HEK293 (cell line): ENCODE measurements around the gene ZNF559.
A peak's percentile ranks its signal among the peaks of the same experiment; 100 is the strongest.

Experiments
- CTCF ChIA-PET: fragments of 350-600 bp; formaldehyde crosslinking; extraction: SDS; loops from one replicate; lab custom pipeline; 2021; ENCODE audit warnings: antibody characterized with exemption; lab: Yijun Ruan, JAX
- POLR2A ChIA-PET: fragments of 300-600 bp; formaldehyde crosslinking; extraction: SDS; loops from one replicate; lab custom pipeline; 2020; ENCODE audit warnings: antibody characterized with exemption, inconsistent platforms; lab: Yijun Ruan, JAX
- H3K27ac ChIP-seq: fragments of 200-500 bp; sonication (Bioruptor generic); 2 replicates; pipeline ENCODE4 v1.5.1; 2014; ENCODE audit warnings: low read depth, low read length, control low read depth, inconsistent platforms; ENCODE audit errors: extremely low read depth
- H3K36me3 ChIP-seq, 2 experiments: fragments of 200-500 bp in 1 of 2; sonication (Bioruptor generic) in 1 of 2; 1 replicate in 1 of 2; 2 replicates in 1 of 2; pipeline ENCODE4 v1.5.1; 2014 to 2017; ENCODE audit warnings: inconsistent platforms in 2 of 2, low read length in 2 of 2; ENCODE audit not compliant: control insufficient read depth in 2 of 2, insufficient read depth in 1 of 2
- H3K4me1 ChIP-seq: fragments of 200-500 bp; sonication (Bioruptor generic); 2 replicates; pipeline ENCODE4 v1.5.1; 2014; ENCODE audit warnings: mild to moderate bottlenecking, low read length, inconsistent platforms; ENCODE audit not compliant: control insufficient read depth, insufficient read depth
- H3K4me3 ChIP-seq: 2 replicates; pipeline ENCODE4 v1.5.1; 2011; ENCODE audit warnings: low read depth, mild to moderate bottlenecking, control low read depth, low read length, moderate library complexity
- H3K9me3 ChIP-seq: fragments of 200-500 bp; sonication (Bioruptor generic); 2 replicates; pipeline ENCODE4 v1.5.1; 2014; ENCODE audit warnings: low read depth, low read length, inconsistent platforms; ENCODE audit not compliant: control insufficient read depth, insufficient read depth
- FEZF1 ChIP-seq: fragments of 450-650 bp; formaldehyde crosslinking; IDR thresholded peaks from 2 replicates; pipeline ENCODE4 v1.5.1; 2016; ENCODE audit warnings: missing biosample characterization, missing genetic modification characterization
- GFI1B ChIP-seq: fragments of 450-650 bp; formaldehyde crosslinking; IDR thresholded peaks from 2 replicates; pipeline ENCODE4 v1.5.1; 2016; ENCODE audit warnings: missing biosample characterization, missing genetic modification characterization
- HOXA7 ChIP-seq: sonication (generic); formaldehyde crosslinking; IDR thresholded peaks from 2 replicates; pipeline ENCODE4 v1.8.1; 2022; ENCODE audit warnings: missing genetic modification reagents, borderline replicate concordance
- PRDM1 ChIP-seq: fragments of 450-650 bp; formaldehyde crosslinking; IDR thresholded peaks from 2 replicates; pipeline ENCODE4; 2016; ENCODE audit warnings: missing biosample characterization, missing genetic modification characterization
- SETDB1 ChIP-seq: IDR thresholded peaks from one replicate; pipeline ENCODE4 v1.6.1; 2017; ENCODE audit warnings: mild to moderate bottlenecking, low read length, moderate library complexity, mixed read lengths; ENCODE audit not compliant: insufficient read length
- TRIM28 ChIP-seq: IDR thresholded peaks from 2 replicates; pipeline ENCODE4 v1.6.1; 2011; ENCODE audit warnings: low read length, control low read depth, borderline replicate concordance
- ZBTB17 ChIP-seq: fragments of 450-650 bp; formaldehyde crosslinking; IDR thresholded peaks from 2 replicates; pipeline ENCODE4 v1.5.1; 2016; ENCODE audit warnings: missing biosample characterization, missing genetic modification characterization
- ZNF140 ChIP-seq: fragments of 450-650 bp; formaldehyde crosslinking; IDR thresholded peaks from 2 replicates; pipeline ENCODE4 v1.5.1; 2016; ENCODE audit warnings: missing biosample characterization, missing genetic modification characterization
- ZNF18 ChIP-seq: fragments of 450-650 bp; formaldehyde crosslinking; IDR thresholded peaks from 2 replicates; pipeline ENCODE4 v1.5.1; 2016; ENCODE audit warnings: missing biosample characterization, missing genetic modification characterization
- ZNF274 ChIP-seq, 2 experiments: fragments of 200-500 bp in 1 of 2; fragments of 450-650 bp in 1 of 2; sonication (Bioruptor generic) in 1 of 2; formaldehyde crosslinking in 1 of 2; IDR thresholded peaks; 2 replicates each; pipeline versions ENCODE4 v1.5.1 to v1.6.1; 2014 to 2016; ENCODE audit warnings: borderline replicate concordance in 1 of 2, inconsistent platforms in 1 of 2, low read length in 1 of 2, missing biosample characterization in 1 of 2, missing genetic modification characterization in 1 of 2
- ZNF302 ChIP-seq: fragments of 450-650 bp; formaldehyde crosslinking; IDR thresholded peaks from 2 replicates; pipeline ENCODE4 v1.5.1; 2016; ENCODE audit warnings: missing biosample characterization, missing genetic modification characterization, low read depth
- ZNF433 ChIP-seq: fragments of 450-650 bp; formaldehyde crosslinking; IDR thresholded peaks from 2 replicates; pipeline ENCODE4 v1.5.1; 2016; ENCODE audit warnings: missing biosample characterization, missing genetic modification characterization, low read depth
- ZNF514 ChIP-seq: fragments of 450-650 bp; formaldehyde crosslinking; IDR thresholded peaks from 2 replicates; pipeline ENCODE4 v1.5.1; 2016; ENCODE audit warnings: missing biosample characterization, missing genetic modification characterization
- ZNF521 ChIP-seq: fragments of 450-650 bp; formaldehyde crosslinking; IDR thresholded peaks from 2 replicates; pipeline ENCODE4 v1.5.1; 2017; ENCODE audit warnings: missing biosample characterization, mild to moderate bottlenecking, missing genetic modification characterization
- ZNF585B ChIP-seq: fragments of 450-650 bp; formaldehyde crosslinking; IDR thresholded peaks from 2 replicates; pipeline ENCODE4 v1.5.1; 2016; ENCODE audit warnings: missing biosample characterization, missing genetic modification characterization
- TF ChIP-seq, protein P1 (sequence below): fragments of 450-650 bp; formaldehyde crosslinking; IDR thresholded peaks from 2 replicates; pipeline ENCODE4; 2016; ENCODE audit warnings: missing biosample characterization, missing genetic modification characterization
- TF ChIP-seq, protein P2 (sequence below): fragments of 450-650 bp; formaldehyde crosslinking; IDR thresholded peaks from 2 replicates; pipeline ENCODE4 v1.5.1; 2017; ENCODE audit warnings: missing biosample characterization, mild to moderate bottlenecking, missing genetic modification characterization, moderate library complexity
- TF ChIP-seq, protein P3 (sequence below): fragments of 450-650 bp; formaldehyde crosslinking; IDR thresholded peaks from 2 replicates; pipeline ENCODE4 v1.5.1; 2016; ENCODE audit warnings: missing biosample characterization, missing genetic modification characterization
- TF ChIP-seq, protein P4 (sequence below): fragments of 450-650 bp; formaldehyde crosslinking; IDR thresholded peaks from 2 replicates; pipeline ENCODE4 v1.5.1; 2017; ENCODE audit warnings: missing biosample characterization, missing genetic modification characterization

The ZNF559 gene

GRCh38 chr19:9289231-9289884 lies 34.6 kb upstream of the ZNF559 start:
- CTCF ChIA-PET, result no interaction called here
- no peak overlapping the region for H3K4me3 ChIP-seq
- TF ChIP-seq ZNF302 (no peak), FEZF1 (tag by site-specific recombination) (no peak), GFI1B (tag by site-specific recombination) (no peak)
- TF ChIP-seq, protein P1, sequence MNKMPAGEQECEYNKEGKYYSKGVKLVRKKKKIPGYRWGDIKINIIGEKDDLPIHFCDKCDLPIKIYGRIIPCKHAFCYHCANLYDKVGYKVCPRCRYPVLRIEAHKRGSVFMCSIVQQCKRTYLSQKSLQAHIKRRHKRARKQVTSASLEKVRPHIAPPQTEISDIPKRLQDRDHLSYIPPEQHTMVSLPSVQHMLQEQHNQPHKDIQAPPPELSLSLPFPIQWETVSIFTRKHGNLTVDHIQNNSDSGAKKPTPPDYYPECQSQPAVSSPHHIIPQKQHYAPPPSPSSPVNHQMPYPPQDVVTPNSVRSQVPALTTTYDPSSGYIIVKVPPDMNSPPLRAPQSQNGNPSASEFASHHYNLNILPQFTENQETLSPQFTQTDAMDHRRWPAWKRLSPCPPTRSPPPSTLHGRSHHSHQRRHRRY (tag by site-specific recombination), result no peak
- TF ChIP-seq, all 188 proteins: peak for 0
- Histone ChIP-seq H3K9me3 (peaks cover 2% of the 10 kb centered on the region), H3K36me3 (no peaks in the 10 kb centered on the region; a peak in 1 of 3 replicates), H3K27ac (no peak overlapping the region), H3K4me1 (no peaks in the 10 kb centered on the region)
- POLR2A ChIA-PET, result no interaction called here

GRCh38 chr19:9295411-9295849 lies 28.5 kb upstream of the ZNF559 start:
- ChIA-PET POLR2A (no interaction called here), CTCF (interaction anchor here (0.9 kb wide), 1 partner anchor 207 kb away, joined by 4 read pairs; no protein-coding TSS in a partner anchor)
- H3K4me1 ChIP-seq, result no peaks in the 10 kb centered on the region
- H3K36me3 ChIP-seq, result peaks cover 7 to 35% of the 10 kb centered on the region in 2 experiments; a peak in 1 of 3 replicates
- no peak overlapping the region for H3K4me3 ChIP-seq
- H3K9me3 ChIP-seq, result peaks cover 2% of the 10 kb centered on the region; the same call in 1 of the 2 replicates
- no peak overlapping the region for H3K27ac ChIP-seq
- no peak for TF ChIP-seq ZNF585B (tag by site-specific recombination)
- TF ChIP-seq ZNF140 (tag by site-specific recombination), result no peak
- no peak for TF ChIP-seq PRDM1 (tag by site-specific recombination)
- TF ChIP-seq SETDB1, result peak; percentile 96
- TF ChIP-seq HOXA7 (CRISPR knock-in tag), result no peak
- no peak for TF ChIP-seq ZNF18
- TF ChIP-seq, protein P2, sequence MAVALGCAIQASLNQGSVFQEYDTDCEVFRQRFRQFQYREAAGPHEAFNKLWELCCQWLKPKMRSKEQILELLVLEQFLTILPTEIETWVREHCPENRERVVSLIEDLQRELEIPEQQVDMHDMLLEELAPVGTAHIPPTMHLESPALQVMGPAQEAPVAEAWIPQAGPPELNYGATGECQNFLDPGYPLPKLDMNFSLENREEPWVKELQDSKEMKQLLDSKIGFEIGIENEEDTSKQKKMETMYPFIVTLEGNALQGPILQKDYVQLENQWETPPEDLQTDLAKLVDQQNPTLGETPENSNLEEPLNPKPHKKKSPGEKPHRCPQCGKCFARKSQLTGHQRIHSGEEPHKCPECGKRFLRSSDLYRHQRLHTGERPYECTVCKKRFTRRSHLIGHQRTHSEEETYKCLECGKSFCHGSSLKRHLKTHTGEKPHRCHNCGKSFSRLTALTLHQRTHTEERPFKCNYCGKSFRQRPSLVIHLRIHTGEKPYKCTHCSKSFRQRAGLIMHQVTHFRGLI (tag by site-specific recombination), result no peak
- no peak for TF ChIP-seq ZNF514
- TF ChIP-seq ZNF521 (tag by site-specific recombination), result no peak
- TF ChIP-seq ZNF274 (IDR thresholded peaks at IDR 0.05; ENCODE audit: low read length), result peak; percentile 67
- peak; percentile 82; the same call in 1 of the 2 replicates for TF ChIP-seq ZNF274 (tag by site-specific recombination; IDR thresholded peaks at IDR 0.05; ENCODE audit: borderline replicate concordance)
- no peak for TF ChIP-seq ZBTB17
- TF ChIP-seq, protein P3, sequence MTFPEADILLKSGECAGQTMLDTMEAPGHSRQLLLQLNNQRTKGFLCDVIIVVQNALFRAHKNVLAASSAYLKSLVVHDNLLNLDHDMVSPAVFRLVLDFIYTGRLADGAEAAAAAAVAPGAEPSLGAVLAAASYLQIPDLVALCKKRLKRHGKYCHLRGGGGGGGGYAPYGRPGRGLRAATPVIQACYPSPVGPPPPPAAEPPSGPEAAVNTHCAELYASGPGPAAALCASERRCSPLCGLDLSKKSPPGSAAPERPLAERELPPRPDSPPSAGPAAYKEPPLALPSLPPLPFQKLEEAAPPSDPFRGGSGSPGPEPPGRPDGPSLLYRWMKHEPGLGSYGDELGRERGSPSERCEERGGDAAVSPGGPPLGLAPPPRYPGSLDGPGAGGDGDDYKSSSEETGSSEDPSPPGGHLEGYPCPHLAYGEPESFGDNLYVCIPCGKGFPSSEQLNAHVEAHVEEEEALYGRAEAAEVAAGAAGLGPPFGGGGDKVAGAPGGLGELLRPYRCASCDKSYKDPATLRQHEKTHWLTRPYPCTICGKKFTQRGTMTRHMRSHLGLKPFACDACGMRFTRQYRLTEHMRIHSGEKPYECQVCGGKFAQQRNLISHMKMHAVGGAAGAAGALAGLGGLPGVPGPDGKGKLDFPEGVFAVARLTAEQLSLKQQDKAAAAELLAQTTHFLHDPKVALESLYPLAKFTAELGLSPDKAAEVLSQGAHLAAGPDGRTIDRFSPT (tag by site-specific recombination), result no peak
- no peak for TF ChIP-seq ZNF433 (tag by site-specific recombination)
- peak; percentile 67; the same call in 1 of the 2 replicates for TF ChIP-seq TRIM28
- TF ChIP-seq, protein P4, sequence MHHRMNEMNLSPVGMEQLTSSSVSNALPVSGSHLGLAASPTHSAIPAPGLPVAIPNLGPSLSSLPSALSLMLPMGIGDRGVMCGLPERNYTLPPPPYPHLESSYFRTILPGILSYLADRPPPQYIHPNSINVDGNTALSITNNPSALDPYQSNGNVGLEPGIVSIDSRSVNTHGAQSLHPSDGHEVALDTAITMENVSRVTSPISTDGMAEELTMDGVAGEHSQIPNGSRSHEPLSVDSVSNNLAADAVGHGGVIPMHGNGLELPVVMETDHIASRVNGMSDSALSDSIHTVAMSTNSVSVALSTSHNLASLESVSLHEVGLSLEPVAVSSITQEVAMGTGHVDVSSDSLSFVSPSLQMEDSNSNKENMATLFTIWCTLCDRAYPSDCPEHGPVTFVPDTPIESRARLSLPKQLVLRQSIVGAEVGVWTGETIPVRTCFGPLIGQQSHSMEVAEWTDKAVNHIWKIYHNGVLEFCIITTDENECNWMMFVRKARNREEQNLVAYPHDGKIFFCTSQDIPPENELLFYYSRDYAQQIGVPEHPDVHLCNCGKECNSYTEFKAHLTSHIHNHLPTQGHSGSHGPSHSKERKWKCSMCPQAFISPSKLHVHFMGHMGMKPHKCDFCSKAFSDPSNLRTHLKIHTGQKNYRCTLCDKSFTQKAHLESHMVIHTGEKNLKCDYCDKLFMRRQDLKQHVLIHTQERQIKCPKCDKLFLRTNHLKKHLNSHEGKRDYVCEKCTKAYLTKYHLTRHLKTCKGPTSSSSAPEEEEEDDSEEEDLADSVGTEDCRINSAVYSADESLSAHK (tag by site-specific recombination), result no peak
